Gastroesophageal sphincter (tissue), 3 donors: ENCODE results near the gene FAM50B.

Source experiments
- CTCF ChIP-seq, 4 experiments: fragments of 200-600 bp in 2 of 4; fragments of 450-650 bp in 2 of 4; sonication (generic) in 1 of 4; IDR thresholded peaks; one replicate each; pipeline ENCODE4 v1.5.1; 2017 to 2019; ENCODE audit warnings: antibody characterized with exemption in 4 of 4, mild to moderate bottlenecking in 2 of 4, moderate library complexity in 2 of 4
- EP300 ChIP-seq: sonication (generic); formaldehyde crosslinking; IDR thresholded peaks from one replicate; pipeline ENCODE4 v1.6.1; 2017; ENCODE audit warnings: antibody characterized with exemption, mild to moderate bottlenecking
- POLR2A ChIP-seq, 2 donors: fragments of 450-650 bp; IDR thresholded peaks; one replicate each; pipeline ENCODE4 v1.6.1; 2017; ENCODE audit warnings: antibody characterized with exemption in 2 of 2, mild to moderate bottlenecking in 2 of 2, moderate library complexity in 1 of 2

DNA sequence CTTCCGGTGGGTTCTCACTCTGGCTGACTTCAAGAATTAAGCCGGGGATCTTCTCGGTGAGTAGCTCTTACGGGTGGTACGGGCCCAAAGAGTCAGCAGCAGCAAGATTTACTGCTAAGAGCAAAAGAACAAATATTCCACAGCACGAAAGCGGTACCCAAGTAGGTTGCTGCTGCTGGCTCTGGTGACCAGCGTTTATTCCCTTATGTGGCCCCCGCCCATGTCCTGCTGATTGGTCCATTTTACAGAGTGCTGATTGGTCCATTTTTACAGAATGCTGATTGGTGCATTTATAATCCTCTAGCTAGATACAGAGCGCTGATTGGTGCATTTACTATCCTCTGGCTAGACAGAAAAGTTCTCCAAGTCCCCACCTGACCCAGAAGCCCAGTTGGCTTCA, 44.3 kb downstream of the FAM50B start:
- TF ChIP-seq EP300 (no peak), CTCF (IDR thresholded peaks at IDR 0.05) (no peak), POLR2A (IDR thresholded peaks at IDR 0.05) (no peak)
